Neural cell (in vitro differentiated cells): ENCODE measurements around the gene DPY30. TPM values are rescaled to one million over a fixed set of nuclear protein-coding genes. Genes with fewer than 3 reads are reported as not detected.

ENCODE experiments used
- H2AFZ ChIP-seq: fragments of 200-600, 300-800 bp; sonication (generic), shearing (Covaris generic); 2 replicates; pipeline ENCODE4 v1.6.0; 2014; ENCODE audit warnings: low read depth, mild to moderate bottlenecking, antibody characterized with exemption, low read length, moderate library complexity
- H3F3A ChIP-seq: fragments of 200-600 bp; shearing (Covaris generic); 2 replicates; pipeline ENCODE4 v1.6.1; 2016; ENCODE audit warnings: mild to moderate bottlenecking, moderate library complexity, mixed read lengths, antibody characterized with exemption, low read length; ENCODE audit not compliant: insufficient read depth, poor library complexity, severe bottlenecking
- H3K27ac ChIP-seq: fragments of 200-600, 300-800 bp; sonication (generic), shearing (Covaris generic); 2 replicates; pipeline ENCODE4 v1.5.1; 2014; ENCODE audit warnings: mild to moderate bottlenecking, low read length, moderate library complexity
- H3K27me3 ChIP-seq: fragments of 300-800, 200-600 bp; sonication (generic), shearing (Covaris generic); 2 replicates; pipeline ENCODE4 v1.6.0; 2014; ENCODE audit warnings: mild to moderate bottlenecking, low read depth, low read length, moderate library complexity; ENCODE audit not compliant: insufficient read depth
- H3K36me3 ChIP-seq: fragments of 300-800, 200-600 bp; sonication (generic), shearing (Covaris generic); 2 replicates; pipeline ENCODE4 v1.5.1; 2014; ENCODE audit warnings: mild to moderate bottlenecking, antibody characterized with exemption, low read length, moderate library complexity; ENCODE audit not compliant: insufficient read depth
- H3K4me2 ChIP-seq: fragments of 300-800, 200-600 bp; sonication (generic), shearing (Covaris generic); 2 replicates; pipeline ENCODE4 v1.6.0; 2014; ENCODE audit warnings: mild to moderate bottlenecking, low read length
- H3K4me3 ChIP-seq: fragments of 300-800, 200-600 bp; sonication (generic), shearing (Covaris generic); 2 replicates; pipeline ENCODE4 v1.5.1; 2014; ENCODE audit warnings: mild to moderate bottlenecking, low read length, moderate library complexity
- H3K79me2 ChIP-seq: fragments of 200-600 bp; shearing (Covaris generic); replicated peaks from 2 replicates; pipeline ENCODE4 v1.6.0; 2014; ENCODE audit warnings: mild to moderate bottlenecking, low read length, moderate library complexity; ENCODE audit not compliant: insufficient read depth
- H3K9ac ChIP-seq: fragments of 300-800, 200-600 bp; sonication (generic), shearing (Covaris generic); 2 replicates; pipeline ENCODE4 v1.6.1; 2016; ENCODE audit warnings: mild to moderate bottlenecking, low read length, mixed read lengths
- H3K9me2 ChIP-seq: fragments of 200-600 bp; shearing (Covaris generic); 2 replicates; pipeline ENCODE4 v1.6.1; 2016; ENCODE audit warnings: mild to moderate bottlenecking, low read length, mixed read lengths; ENCODE audit not compliant: insufficient read depth
- H3K9me3 ChIP-seq: fragments of 200-600, 300-800 bp; sonication (generic), shearing (Covaris generic); 2 replicates; pipeline ENCODE4 v1.6.1; 2016; ENCODE audit warnings: mild to moderate bottlenecking, mixed run types, low read length, moderate library complexity, mixed read lengths
- H4K20me1 ChIP-seq: fragments of 200-600 bp; shearing (Covaris generic); 2 replicates; pipeline ENCODE4 v1.6.1; 2016; ENCODE audit warnings: mild to moderate bottlenecking, mixed run types; ENCODE audit not compliant: insufficient read depth
- EP300 ChIP-seq: fragments of 450-650 bp; conservative IDR thresholded peaks from 2 replicates; pipeline ENCODE4 v1.6.1; 2014; ENCODE audit warnings: antibody characterized with exemption, mild to moderate bottlenecking, moderate library complexity; ENCODE audit not compliant: poor library complexity, severe bottlenecking
- EZH2 ChIP-seq: fragments of 200-600, 300-800 bp; shearing (Covaris generic), sonication (generic); IDR thresholded peaks from 2 replicates; pipeline ENCODE4 v1.6.1; 2014; ENCODE audit warnings: antibody characterized with exemption, low read length, borderline replicate concordance, mild to moderate bottlenecking; ENCODE audit not compliant: insufficient read depth, poor library complexity, severe bottlenecking
- MXI1 ChIP-seq: fragments of 450-650 bp; conservative IDR thresholded peaks from 2 replicates; pipeline ENCODE4 v1.6.1; 2014; ENCODE audit warnings: antibody characterized with exemption, mild to moderate bottlenecking; ENCODE audit not compliant: poor library complexity, severe bottlenecking
- POLR2AphosphoS5 ChIP-seq: IDR thresholded peaks from 2 replicates; pipeline ENCODE4 v1.6.1; 2012
- RAD21 ChIP-seq: fragments of 450-650 bp; conservative IDR thresholded peaks from 2 replicates; pipeline ENCODE4 v1.6.1; 2014; ENCODE audit warnings: antibody characterized with exemption, mild to moderate bottlenecking, moderate library complexity
- SMC3 ChIP-seq: fragments of 450-650 bp; conservative IDR thresholded peaks from 2 replicates; pipeline ENCODE4 v1.6.1; 2014; ENCODE audit warnings: antibody characterized with exemption, mild to moderate bottlenecking, moderate library complexity; ENCODE audit not compliant: poor library complexity
- TAF1 ChIP-seq: IDR thresholded peaks from 2 replicates; pipeline ENCODE4 v1.6.1; 2012; ENCODE audit warnings: low read depth
- polyA plus RNA-seq: library from polyadenylated mRNA; depleted of rRNA; stranded (reverse); fragments of >200 nt; gene quantifications from 2 replicates; pipeline ENCODE4 v1.2.3, GENCODE V29; 2014
- TF ChIP-seq, protein P1 (sequence below): fragments of 450-650 bp; IDR thresholded peaks from 2 replicates; pipeline ENCODE4 v1.5.1; 2014; ENCODE audit warnings: antibody characterized with exemption, mild to moderate bottlenecking, moderate library complexity; ENCODE audit not compliant: poor library complexity, severe bottlenecking
- TF ChIP-seq, protein P2 (sequence below): IDR thresholded peaks from 2 replicates; pipeline ENCODE4 v1.6.1; 2012; ENCODE audit warnings: borderline replicate concordance

DPY30 gene
- polyA plus RNA-seq, 1 donor from 2014 or later, result 201 TPM

DNA sequence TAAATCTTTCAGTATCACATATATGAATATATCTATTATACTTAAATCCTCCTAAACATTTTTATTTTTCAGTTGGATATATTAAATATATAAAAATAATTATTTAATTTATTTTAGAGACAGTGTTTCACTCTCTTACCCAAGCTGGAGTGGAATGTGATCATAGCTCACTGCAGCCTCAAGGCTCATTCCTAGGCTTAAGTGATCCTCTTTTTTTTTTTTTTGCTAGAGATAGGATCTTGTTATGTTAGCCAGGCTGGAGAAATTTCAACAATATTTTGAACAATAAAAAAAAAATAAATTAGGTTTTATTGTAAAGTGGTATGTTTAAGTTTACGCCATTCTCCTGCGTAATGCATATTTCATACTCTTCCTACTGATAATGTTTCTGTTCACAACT lies 27.9 kb upstream of the DPY30 start:
- peaks cover 56% of the 10 kb centered on the region for H3K79me2 ChIP-seq
- peaks cover 5% of the 10 kb centered on the region for H3F3A ChIP-seq
- no peak overlapping the region for H3K27ac ChIP-seq
- H4K20me1 ChIP-seq, result no peaks in the 10 kb centered on the region
- H3K4me2 ChIP-seq, result no peak overlapping the region
- no peak overlapping the region for H3K4me3 ChIP-seq
- no peaks in the 10 kb centered on the region for H3K36me3 ChIP-seq
- no peaks in the 10 kb centered on the region for H3K9me3 ChIP-seq
- H2AFZ ChIP-seq, result no peak overlapping the region
- no peak overlapping the region for H3K9ac ChIP-seq
- H3K9me2 ChIP-seq, result no peaks in the 10 kb centered on the region
- H3K27me3 ChIP-seq, result no peaks in the 10 kb centered on the region
- no peak for TF ChIP-seq POLR2AphosphoS5
- no peak for TF ChIP-seq TAF1
- TF ChIP-seq MXI1, result no peak
- TF ChIP-seq, protein P1, sequence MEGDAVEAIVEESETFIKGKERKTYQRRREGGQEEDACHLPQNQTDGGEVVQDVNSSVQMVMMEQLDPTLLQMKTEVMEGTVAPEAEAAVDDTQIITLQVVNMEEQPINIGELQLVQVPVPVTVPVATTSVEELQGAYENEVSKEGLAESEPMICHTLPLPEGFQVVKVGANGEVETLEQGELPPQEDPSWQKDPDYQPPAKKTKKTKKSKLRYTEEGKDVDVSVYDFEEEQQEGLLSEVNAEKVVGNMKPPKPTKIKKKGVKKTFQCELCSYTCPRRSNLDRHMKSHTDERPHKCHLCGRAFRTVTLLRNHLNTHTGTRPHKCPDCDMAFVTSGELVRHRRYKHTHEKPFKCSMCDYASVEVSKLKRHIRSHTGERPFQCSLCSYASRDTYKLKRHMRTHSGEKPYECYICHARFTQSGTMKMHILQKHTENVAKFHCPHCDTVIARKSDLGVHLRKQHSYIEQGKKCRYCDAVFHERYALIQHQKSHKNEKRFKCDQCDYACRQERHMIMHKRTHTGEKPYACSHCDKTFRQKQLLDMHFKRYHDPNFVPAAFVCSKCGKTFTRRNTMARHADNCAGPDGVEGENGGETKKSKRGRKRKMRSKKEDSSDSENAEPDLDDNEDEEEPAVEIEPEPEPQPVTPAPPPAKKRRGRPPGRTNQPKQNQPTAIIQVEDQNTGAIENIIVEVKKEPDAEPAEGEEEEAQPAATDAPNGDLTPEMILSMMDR, result no peak

DNA sequence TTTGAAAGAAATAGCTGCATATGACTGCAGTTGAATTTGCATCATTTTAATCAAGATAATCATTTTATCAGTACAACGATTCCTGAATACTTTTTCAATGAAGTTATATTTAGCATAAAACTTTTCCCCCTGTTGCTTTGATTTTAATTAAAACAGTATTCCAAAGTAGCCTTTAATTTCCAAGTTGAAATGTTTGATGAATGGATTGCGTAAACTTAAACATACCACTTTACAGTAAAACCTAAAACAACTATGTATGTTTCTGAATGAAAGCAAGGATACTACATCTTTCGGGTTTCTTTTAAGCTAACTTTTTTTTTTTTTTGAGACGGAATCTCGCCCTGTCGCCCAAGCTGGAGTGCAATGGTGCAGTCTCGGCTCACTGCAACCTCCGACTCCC lies 25.1 kb upstream of the DPY30 start:
- TF ChIP-seq MXI1 (no peak), TAF1 (no peak), EZH2 (no peak), POLR2AphosphoS5 (no peak), SMC3 (no peak), RAD21 (no peak), EP300 (no peak)
- TF ChIP-seq, protein P1, result no peak
- TF ChIP-seq, protein P2, sequence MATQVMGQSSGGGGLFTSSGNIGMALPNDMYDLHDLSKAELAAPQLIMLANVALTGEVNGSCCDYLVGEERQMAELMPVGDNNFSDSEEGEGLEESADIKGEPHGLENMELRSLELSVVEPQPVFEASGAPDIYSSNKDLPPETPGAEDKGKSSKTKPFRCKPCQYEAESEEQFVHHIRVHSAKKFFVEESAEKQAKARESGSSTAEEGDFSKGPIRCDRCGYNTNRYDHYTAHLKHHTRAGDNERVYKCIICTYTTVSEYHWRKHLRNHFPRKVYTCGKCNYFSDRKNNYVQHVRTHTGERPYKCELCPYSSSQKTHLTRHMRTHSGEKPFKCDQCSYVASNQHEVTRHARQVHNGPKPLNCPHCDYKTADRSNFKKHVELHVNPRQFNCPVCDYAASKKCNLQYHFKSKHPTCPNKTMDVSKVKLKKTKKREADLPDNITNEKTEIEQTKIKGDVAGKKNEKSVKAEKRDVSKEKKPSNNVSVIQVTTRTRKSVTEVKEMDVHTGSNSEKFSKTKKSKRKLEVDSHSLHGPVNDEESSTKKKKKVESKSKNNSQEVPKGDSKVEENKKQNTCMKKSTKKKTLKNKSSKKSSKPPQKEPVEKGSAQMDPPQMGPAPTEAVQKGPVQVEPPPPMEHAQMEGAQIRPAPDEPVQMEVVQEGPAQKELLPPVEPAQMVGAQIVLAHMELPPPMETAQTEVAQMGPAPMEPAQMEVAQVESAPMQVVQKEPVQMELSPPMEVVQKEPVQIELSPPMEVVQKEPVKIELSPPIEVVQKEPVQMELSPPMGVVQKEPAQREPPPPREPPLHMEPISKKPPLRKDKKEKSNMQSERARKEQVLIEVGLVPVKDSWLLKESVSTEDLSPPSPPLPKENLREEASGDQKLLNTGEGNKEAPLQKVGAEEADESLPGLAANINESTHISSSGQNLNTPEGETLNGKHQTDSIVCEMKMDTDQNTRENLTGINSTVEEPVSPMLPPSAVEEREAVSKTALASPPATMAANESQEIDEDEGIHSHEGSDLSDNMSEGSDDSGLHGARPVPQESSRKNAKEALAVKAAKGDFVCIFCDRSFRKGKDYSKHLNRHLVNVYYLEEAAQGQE, result no peak
- Histone ChIP-seq H3K9ac (peak overlapping the region; percentile 91), H2AFZ (no peak overlapping the region), H3K79me2 (peaks cover 37% of the 10 kb centered on the region), H3K9me2 (no peaks in the 10 kb centered on the region), H3K36me3 (no peaks in the 10 kb centered on the region), H3F3A (peaks cover 6% of the 10 kb centered on the region), H4K20me1 (no peaks in the 10 kb centered on the region), H3K4me2 (peak overlapping the region; percentile 72), H3K27ac (peak overlapping the region; percentile 85), H3K27me3 (no peaks in the 10 kb centered on the region), H3K4me3 (peak overlapping the region; percentile 85), H3K9me3 (no peaks in the 10 kb centered on the region)
